NCI-H82 (cell line): ENCODE data around the gene TECPR1.

Experiments
- DNase-seq: peaks from one replicate; lab custom pipeline; 2025; lab: John Stamatoyannopoulos, UW

The TECPR1 gene

GRCh38 chr7:98210513-98211220 lies 41.4 kb downstream of the TECPR1 start:
- DNase-seq, result peak; percentile 69

DNA sequence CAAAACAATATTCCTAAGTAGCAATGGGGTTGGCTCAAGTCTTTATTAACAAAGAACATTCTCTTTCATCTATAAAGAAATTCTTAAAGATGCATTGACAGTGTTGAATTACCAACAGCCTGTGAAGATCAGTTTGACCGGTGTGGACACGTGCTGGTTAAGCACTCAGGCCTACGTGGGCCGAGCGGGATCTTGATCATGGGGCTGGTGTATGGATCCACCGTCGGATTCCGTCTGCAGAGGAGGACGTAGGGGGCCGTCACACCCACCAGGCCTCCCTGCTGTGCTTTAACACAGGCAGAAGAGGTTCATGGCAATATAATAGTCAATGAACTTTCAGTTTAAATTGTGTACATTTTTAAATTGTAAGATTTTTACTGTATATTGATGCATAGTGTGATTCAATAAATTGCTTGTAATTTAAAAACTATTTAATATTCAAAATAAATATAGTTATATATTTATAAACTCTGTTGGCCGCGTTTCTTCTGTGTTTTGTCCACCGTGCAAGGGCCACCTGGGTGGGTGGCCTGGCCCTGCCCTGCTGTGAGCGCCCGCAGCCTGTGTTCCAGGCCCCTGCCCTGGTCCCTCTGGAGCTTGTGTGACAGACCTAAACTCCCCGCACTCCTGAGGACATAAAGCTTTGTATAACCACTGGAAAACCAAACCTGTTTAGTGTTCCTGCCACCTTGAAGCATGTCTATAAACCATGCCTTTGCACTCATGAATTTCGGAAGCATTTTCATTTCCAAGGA lies 42.7 kb downstream of the TECPR1 start:
- DNase-seq, result no peak

GRCh38 chr7:98206451-98207330 lies 45.3 kb downstream of the TECPR1 start:
- no peak for DNase-seq

DNA sequence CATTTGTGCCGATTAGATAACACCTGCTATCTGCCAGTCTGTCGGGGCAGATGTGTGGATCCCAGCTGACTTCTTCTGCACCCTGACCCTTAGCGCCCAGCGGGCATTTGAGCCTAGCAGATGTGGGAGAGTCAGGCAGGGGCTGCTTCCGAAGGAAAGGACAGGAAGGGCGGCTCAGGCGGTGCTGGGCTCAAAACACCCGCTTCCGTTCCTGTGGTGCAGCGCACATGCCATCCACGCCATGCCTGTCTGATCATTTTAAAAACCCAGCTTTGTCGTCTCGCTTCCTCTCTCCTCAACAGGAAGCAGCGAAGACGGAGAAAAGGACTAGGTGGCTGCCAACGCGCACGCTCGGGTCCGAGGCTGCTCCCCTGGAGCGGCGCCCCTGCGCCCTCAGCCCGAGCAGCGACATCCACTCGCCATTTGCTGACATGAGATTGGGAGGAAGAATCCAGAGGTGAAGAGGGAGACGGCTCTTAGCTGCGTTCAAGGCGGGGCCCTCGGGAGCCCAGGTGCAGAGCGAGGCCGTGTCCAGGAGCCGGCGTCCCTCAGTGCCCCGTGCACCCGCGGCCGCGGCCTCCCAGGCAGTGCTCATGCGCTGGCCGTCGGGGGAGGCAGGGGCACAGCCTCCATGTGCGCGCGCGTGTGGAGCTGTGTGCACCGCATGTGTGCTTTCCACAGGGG lies 46.7 kb downstream of the TECPR1 start:
- DNase-seq, result no peak

GRCh38 chr7:98204670-98205069 lies 47.4 kb downstream of the TECPR1 start:
- no peak for DNase-seq

GRCh38 chr7:98203964-98204605 lies 47.9 kb downstream of the TECPR1 start:
- DNase-seq, result no peak

- DNase-seq, result no peak
Measured at GRCh38 chr7:98203261-98203963, 48.6 kb downstream of the TECPR1 start.

- no peak for DNase-seq
Measured at GRCh38 chr7:98202367-98203195, 49.5 kb downstream of the TECPR1 start.

GRCh38 chr7:98200364-98200763 lies 51.7 kb downstream of the TECPR1 start:
- DNase-seq, result no peak

DNA sequence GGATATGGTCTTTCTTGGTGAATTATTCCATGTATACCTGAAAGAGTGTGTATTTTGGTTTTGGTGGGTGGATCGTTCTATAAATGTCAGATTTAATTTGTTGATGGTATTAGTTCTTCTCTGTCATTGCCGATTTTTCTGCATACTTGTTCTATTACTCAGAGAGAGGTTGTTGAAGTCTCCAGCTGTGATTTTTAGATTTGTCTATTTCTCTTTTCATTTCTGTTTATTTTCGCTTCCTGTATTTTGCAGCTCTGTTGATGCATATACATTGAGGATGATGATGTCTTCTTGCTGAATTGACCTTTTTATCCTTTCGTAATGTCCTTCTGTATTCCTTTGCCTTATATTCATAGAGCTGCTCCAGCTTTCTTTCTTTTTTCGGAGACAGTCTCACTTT lies 52.9 kb downstream of the TECPR1 start:
- no peak for DNase-seq

DNA sequence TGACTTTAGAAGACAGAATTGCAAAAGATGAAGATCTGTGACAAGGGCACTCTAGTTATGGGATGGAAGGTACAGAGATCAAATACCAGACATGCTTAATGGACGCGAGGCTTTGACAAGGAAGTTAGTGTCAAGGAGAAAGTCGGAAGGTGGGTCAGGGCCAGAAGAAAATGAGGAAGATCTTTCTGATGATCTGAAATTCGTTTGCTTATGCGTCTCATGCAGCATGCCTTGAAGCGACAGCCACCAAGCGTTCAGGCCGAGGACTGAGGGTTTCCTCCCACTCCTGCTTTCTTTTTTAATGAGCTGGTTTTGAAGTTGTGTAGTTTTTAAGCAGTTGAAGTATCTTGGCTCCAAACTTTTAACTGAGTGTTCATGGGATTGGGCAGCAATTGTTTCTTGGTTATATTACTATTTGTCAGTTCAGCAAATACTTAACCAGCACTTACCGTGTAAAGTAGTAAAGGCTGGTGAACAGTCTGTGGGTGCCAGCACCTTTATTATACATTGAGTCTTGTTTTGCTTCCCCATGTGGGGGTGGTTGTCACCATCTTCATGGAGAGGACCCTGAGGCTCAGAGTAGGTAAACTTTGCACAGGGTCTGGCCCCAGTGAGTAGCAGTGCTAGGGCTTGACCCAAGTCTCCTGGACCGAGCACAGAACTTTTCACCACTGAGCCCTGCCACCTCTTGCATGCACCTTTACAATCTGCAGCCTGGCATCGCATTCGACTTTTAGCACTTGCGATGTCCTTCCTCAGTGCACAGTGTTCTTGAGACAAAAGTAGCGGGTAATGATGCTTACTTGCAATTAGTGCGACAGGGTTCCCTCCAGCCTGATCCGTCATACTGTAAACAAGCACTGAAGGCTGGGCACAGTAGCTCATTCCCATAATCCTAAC lies 55.1 kb downstream of the TECPR1 start:
- no peak for DNase-seq

GRCh38 chr7:98194672-98195457 lies 57.2 kb downstream of the TECPR1 start:
- no peak for DNase-seq

GRCh38 chr7:98194186-98194585 lies 57.8 kb downstream of the TECPR1 start:
- no peak for DNase-seq

DNA sequence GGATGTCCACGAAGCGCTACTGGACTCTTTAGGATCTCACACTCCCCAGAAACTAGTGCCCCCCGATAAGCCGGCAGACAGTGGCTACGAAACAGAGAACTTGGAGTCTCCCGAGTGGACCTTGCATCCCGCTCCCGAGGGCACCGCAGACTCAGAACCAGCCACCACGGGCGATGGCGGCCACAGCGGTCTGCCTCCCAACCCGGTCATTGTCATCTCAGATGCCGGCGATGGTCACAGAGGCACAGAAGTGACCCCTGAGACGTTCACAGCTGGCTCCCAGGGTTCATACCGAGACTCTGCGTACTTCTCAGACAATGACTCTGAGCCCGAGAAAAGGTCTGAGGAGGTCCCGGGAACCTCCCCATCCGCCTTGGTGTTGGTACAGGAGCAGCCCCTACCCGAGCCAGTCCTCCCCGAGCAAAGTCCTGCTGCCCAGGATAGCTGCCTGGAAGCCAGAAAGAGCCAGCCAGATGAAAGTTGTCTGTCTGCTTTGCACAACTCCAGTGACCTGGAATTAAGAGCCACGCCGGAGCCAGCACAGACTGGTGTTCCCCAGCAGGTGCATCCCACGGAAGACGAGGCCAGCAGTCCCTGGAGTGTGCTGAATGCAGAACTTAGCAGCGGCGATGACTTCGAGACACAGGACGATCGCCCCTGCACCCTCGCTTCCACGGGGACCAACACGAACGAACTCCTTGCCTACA lies 58.4 kb downstream of the TECPR1 start:
- DNase-seq, result no peak

GRCh38 chr7:98192781-98193457 lies 59.1 kb downstream of the TECPR1 start:
- DNase-seq, result no peak

GRCh38 chr7:98191668-98192431 lies 60.2 kb downstream of the TECPR1 start:
- no peak for DNase-seq
